ENCODE results near the gene GPRIN2.

The GPRIN2 gene

DNA sequence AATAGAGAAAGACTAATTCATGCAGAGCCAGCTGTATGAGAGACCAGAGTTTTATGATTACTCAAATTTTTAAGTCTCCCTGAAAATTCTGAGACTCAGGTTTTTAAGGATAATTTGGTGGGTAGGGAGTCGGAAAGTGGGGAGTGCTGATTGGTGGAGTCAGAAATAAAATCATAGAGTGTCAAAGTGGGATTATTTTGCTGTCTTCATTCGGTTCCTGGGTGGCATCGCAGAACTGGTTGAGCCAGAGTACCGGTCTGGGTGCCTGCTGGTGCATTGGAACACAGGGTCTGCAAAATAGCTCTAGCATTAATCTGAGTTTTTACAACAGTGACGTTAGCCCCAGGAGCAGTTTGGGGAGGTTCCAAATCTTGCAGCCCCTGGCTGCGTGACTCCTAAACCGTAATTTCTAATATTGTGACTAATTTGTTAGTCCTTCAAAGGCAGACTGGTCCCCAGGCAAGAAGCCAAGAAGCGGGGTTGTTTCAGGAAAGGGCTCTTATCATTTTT is 32.4 kb downstream of the GPRIN2 start:
- no peaks in the 10 kb centered on the region for H3K4me1 Mint-ChIP-seq
- H3K4me3 Mint-ChIP-seq: no peak overlapping the region
- no peak overlapping the region for H3K27ac Mint-ChIP-seq
- H3K9me3 Mint-ChIP-seq: no peaks in the 10 kb centered on the region
- H3K36me3 Mint-ChIP-seq (ENCODE audit: low read depth): no peaks in the 10 kb centered on the region
- no peaks in the 10 kb centered on the region for H3K27me3 Mint-ChIP-seq (ENCODE audit: low read depth, poor library complexity)
- TF ChIP-seq, protein P1, sequence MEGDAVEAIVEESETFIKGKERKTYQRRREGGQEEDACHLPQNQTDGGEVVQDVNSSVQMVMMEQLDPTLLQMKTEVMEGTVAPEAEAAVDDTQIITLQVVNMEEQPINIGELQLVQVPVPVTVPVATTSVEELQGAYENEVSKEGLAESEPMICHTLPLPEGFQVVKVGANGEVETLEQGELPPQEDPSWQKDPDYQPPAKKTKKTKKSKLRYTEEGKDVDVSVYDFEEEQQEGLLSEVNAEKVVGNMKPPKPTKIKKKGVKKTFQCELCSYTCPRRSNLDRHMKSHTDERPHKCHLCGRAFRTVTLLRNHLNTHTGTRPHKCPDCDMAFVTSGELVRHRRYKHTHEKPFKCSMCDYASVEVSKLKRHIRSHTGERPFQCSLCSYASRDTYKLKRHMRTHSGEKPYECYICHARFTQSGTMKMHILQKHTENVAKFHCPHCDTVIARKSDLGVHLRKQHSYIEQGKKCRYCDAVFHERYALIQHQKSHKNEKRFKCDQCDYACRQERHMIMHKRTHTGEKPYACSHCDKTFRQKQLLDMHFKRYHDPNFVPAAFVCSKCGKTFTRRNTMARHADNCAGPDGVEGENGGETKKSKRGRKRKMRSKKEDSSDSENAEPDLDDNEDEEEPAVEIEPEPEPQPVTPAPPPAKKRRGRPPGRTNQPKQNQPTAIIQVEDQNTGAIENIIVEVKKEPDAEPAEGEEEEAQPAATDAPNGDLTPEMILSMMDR (IDR thresholded peaks at IDR 0.05): no peak
- peak; percentile 1 for DNase-seq

DNA sequence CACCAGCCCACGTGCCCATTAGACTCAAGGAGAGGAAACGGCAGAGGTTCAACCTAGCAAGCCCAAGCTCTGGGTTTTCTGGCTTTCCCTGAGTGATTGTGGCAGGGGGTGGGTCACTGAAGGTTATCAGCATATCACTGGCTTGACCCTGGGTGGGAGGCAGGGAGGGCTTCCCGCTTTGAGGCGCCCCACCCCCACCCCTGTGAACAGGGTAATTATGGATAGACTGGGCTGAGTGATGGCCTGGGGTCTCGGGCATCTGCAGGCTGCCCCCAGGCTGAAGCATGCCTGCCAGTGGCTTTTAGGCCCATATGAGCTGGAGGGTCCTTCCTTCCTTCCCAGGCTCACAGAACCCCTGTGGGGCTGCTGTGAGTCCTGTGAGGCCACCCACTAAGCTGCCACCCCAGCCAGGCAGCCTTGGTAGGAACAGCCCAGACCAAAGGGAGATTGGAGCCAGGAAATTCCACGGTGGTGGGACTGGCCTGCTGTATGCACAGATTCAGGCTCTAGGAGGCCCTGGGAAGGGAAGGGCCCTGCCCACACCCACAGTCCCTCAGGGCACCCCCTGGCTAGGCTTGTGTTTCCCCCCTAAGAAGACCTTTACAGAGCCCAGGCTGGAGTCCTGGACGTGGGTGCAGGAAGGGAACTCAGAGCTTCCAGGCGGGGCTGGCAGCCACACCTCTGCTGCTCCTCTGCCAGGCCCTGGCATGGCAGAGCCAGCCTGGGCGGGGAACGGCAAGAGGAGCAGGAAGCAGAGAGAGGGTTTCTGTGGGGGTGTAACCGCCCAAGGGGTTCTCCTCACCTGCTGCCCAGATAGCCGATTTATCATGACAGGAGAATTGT is 33.1 kb downstream of the GPRIN2 start:
- TF ChIP-seq, protein P1 (IDR thresholded peaks at IDR 0.05): no peak
- no peaks in the 10 kb centered on the region for H3K36me3 Mint-ChIP-seq (ENCODE audit: low read depth)
- no peaks in the 10 kb centered on the region for H3K27me3 Mint-ChIP-seq (ENCODE audit: low read depth, poor library complexity)

DNA sequence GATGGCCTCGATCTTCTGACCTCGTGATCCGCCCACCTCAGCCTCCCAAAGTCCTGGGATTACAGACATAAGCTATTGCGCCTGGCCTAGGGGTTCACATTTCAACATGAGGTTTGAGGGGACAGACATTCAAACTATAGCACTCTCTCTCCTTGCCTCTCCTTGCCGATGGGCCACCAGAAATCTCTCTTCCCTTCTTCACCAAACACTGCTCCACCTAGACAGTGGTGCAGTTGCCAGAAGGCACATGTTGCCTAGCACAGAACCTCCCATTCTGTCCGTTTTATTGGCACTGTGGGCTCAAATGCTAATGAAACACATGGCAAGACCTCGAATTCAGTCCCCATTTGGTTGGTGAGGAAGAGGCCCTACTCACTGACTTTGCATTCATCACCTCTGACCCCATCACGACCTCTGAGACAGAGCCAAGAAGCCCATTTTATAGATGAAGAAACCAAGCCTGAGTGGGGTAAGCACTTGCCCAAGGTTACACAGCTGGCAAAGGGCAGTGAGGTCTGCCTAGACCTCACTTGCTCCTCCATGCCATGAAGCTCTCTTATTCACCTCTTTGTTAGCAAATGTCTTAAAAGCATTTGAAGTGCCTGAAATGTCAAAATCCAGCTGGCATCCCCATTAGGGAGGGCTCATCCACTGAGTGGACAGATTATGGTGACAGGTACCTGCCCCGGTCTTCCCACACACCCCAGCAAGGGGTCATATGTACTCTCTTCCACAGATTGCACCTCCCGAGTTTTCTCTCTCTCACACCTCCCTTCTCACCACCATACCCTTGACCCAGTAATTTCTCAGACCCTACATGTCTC is 34.0 kb downstream of the GPRIN2 start:
- no peak overlapping the region for H3K4me3 Mint-ChIP-seq
- no peaks in the 10 kb centered on the region for H3K27me3 Mint-ChIP-seq (ENCODE audit: low read depth, poor library complexity)
- TF ChIP-seq, protein P1 (IDR thresholded peaks at IDR 0.05): no peak
- H3K36me3 Mint-ChIP-seq (ENCODE audit: low read depth): no peaks in the 10 kb centered on the region
- no peaks in the 10 kb centered on the region for H3K4me1 Mint-ChIP-seq
- DNase-seq: peak; percentile 0
- H3K9me3 Mint-ChIP-seq: no peaks in the 10 kb centered on the region
- no peak overlapping the region for H3K27ac Mint-ChIP-seq

More for the DNA sequence above, 33.1 kb downstream of the GPRIN2 start:
- DNase-seq: peak; percentile 18
- Mint-ChIP-seq H3K27ac (no peak overlapping the region), H3K4me1 (no peaks in the 10 kb centered on the region), H3K9me3 (no peaks in the 10 kb centered on the region), H3K4me3 (no peak overlapping the region)

DNA sequence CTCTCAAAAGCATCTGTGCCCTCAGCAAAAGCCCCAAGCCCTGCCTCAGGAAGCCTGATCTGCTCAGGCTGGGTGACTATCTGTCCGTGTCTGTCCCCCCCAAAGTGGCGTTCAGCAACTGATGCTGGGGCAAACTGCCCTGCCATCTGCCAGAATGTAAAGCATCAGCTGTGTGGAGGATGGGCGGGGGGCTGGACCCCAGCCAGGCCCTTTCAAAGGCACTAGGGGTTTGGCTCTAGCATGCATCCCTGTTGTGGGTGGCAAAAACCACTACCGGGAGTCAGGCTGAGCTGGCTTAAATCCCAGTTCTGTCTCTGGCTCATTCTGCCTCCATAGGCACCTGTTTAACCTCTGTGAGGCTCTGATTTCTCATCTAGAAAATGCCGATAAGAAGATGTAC is 35.5 kb downstream of the GPRIN2 start:
- TF ChIP-seq, protein P1 (IDR thresholded peaks at IDR 0.05): no peak
- no peak overlapping the region for H3K27ac Mint-ChIP-seq
- H3K4me1 Mint-ChIP-seq: no peaks in the 10 kb centered on the region
- no peaks in the 10 kb centered on the region for H3K9me3 Mint-ChIP-seq
- no peak overlapping the region for H3K4me3 Mint-ChIP-seq
- no peaks in the 10 kb centered on the region for H3K27me3 Mint-ChIP-seq (ENCODE audit: low read depth, poor library complexity)
- DNase-seq: peak; percentile 1
- H3K36me3 Mint-ChIP-seq (ENCODE audit: low read depth): no peaks in the 10 kb centered on the region

DNA sequence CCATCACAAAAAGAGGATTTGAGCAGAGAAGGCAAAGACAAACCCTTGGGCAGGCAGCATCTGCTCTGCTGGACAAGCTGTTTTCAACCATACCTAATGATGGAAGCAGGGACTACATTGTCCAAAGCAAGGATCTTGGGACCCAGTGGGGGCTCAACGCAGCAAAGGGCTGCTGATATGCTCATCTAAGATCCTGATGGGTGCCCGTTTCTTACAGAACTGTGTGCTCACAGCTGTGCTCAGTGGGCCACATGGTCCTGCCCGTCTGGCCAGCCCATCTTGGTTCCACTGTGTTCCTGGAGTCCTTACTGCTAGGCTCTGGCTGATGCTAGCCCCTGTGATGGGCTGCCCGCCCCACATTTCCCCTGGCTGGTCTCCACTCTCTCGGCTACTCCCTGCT is 36.1 kb downstream of the GPRIN2 start:
- no peak overlapping the region for H3K27ac Mint-ChIP-seq
- peak; percentile 1 for DNase-seq
- no peaks in the 10 kb centered on the region for H3K4me1 Mint-ChIP-seq
- no peak overlapping the region for H3K4me3 Mint-ChIP-seq
- H3K36me3 Mint-ChIP-seq (ENCODE audit: low read depth): no peaks in the 10 kb centered on the region
- H3K9me3 Mint-ChIP-seq: no peaks in the 10 kb centered on the region
- TF ChIP-seq, protein P1 (IDR thresholded peaks at IDR 0.05): no peak
- H3K27me3 Mint-ChIP-seq (ENCODE audit: low read depth, poor library complexity): no peaks in the 10 kb centered on the region
